Measurements from ENCODE around the gene KCNB1.

Gene KCNB1

GRCh38 chr20:49482621-49483017, at the start of gene KCNB1:
TSS of gene KCNB1 (minus strand) at chr20:49482668. CDS start at chr20:49482480, 188 bp downstream.
- DNase-seq = peak; percentile 12 to 34

DNA sequence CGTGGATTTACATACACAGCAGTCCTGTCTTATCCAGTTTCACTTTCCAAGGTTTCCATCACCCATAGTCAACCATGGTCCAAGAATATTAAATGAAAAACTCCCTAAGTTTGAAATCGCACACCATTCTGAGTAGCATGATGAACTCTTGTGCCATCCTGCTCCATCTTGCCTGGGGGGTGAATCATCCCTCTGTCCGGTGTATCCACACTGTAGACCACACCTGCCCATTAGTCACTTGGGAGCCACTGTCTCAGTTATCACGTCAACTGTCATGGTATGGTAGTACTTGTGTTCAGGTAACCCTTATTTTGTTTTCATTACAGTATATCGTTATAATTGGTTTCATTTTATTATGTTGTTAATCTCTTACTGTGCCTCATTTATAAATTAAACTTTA, 47.0 kb upstream of the KCNB1 start:
- no peak for DNase-seq

GRCh38 chr20:49526568-49526967, 44.1 kb upstream of the KCNB1 start:
- no peak for DNase-seq

DNA sequence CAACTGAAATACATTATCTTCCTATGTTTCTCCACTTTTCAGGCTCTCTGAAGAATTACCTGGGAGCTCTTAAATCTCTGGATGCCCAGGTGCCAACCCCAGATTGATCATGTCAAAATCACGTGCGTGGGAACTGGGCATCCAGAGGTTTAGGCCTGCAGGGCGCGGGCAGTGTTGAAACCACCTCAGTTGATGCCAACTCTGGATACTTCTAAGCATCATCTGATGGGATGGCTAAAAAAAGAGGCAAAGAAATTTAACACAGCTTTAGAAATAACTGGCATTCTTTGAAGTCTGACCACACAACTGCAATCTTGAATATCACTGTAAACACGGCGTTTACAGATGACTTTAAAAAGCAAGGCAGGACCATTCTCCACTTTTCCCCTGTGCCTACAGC, 43.6 kb upstream of the KCNB1 start:
- DNase-seq = no peak

DNA sequence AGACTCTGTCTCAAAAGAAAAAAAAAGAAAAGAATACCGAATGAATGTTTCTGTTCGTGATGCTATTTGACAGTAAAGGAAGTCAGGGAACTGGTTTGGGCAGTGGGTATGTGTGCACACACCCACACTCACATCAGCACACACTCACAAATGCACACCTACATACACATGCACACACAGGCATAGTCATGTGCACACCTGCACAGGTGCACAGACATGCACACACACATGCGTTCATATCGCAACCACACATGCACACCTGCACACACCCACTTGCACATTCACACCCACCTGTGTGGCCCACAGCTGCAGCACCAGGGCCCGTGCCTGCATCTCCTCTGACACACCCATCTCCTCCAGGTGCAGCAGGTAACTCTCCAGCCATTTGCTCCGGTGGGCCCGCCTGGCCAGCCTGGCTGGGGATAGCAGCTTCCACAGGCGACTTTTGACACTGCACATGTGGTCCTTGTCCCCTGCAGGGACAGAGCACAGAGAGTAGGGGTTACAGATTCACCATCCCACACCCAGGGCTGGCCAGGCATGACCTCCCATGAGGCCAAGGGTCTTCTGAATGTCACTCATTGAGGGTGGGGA, 41.4 kb upstream of the KCNB1 start:
- DNase-seq = no peak

DNA sequence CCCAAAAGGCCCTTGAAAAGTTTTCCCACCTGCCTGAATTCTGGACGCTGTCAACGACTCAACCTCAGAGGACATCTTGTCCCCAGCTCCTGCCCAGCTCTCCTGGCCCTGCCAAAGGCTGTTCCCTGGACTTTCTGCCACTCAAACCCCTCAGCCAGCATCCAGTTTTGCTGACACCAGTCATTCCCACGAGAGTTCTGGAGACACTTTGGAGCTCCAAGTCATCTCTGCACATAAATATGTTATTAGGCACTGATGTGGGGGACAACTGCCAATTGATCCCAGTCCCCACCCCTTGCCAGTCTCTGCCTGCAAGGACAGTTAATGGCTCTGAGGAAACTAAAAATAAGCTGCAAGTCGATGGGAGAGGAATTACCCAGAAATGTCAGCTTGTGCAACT, 38.9 kb upstream of the KCNB1 start:
- no peak for DNase-seq

GRCh38 chr20:49519777-49520359, 37.4 kb upstream of the KCNB1 start:
- no peak for DNase-seq

- DNase-seq = no peak
These were observed 36.8 kb upstream of the KCNB1 start for GRCh38 chr20:49519212-49519712.

- no peak for DNase-seq
These were observed 36.1 kb upstream of the KCNB1 start for GRCh38 chr20:49518576-49518975.

- DNase-seq = no peak
These were observed 35.3 kb upstream of the KCNB1 start for GRCh38 chr20:49517805-49518100.

DNA sequence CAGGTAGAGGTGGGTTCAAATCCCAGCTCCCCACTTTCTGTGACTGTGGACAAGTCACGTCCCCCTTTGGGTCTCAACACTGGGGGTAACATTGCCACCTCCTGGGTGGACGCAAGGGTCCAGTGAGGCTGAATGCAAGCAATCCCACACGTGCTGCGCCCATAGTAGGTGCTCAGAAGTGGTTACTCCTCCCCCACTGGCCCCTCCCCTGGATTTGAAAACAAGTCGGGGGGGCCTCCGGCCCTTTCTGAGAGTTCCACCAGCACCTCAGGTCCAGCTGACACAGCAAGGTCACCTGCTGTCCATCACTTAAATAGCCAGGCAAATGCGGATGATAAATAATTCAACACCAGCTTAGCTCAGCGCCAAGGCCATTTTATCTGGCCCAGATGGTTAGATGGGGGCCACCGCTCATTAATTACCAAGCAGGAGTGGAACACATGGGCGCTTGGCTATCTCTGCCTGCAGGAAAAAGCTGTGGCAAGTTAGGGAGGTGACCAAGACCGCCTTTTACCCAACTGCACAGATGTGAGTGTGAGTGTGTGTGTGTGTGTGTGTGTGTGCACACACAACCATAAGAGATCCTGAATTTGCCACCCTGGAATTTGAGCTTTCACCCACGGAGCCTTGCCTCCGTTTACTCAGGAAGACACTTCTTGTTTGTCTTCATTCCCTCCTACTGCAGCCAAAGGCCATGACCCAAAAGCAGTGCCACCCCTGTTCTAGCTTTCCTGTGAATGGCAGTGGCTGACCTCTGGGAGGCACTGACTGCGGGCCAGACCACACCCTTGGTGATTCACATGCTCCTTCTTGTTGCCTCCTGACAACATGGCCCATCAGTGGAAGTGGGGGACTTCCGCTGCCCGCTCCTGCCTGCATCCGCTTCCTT, 34.7 kb upstream of the KCNB1 start:
- no peak for DNase-seq

DNA sequence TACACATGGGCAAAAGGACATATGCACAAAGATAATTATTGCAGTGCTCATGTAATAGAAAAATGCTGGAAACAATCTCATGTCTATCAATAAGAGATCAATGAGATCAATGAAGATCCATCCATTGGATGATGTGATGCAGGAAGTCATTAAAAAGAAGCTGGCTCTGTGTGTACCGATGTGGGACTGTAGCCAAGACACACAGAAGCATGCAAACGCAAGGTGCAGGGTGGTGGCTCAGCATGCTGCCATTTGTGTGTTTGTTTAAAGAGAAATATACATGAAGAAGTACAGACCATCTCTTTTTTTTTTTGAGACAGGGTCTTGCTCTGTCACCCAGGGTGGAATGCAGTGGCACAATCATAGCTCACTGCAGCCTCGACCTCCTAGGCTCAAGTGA, 33.1 kb upstream of the KCNB1 start:
- no peak for DNase-seq

GRCh38 chr20:49513517-49513916, 31.0 kb upstream of the KCNB1 start:
- DNase-seq = no peak

DNA sequence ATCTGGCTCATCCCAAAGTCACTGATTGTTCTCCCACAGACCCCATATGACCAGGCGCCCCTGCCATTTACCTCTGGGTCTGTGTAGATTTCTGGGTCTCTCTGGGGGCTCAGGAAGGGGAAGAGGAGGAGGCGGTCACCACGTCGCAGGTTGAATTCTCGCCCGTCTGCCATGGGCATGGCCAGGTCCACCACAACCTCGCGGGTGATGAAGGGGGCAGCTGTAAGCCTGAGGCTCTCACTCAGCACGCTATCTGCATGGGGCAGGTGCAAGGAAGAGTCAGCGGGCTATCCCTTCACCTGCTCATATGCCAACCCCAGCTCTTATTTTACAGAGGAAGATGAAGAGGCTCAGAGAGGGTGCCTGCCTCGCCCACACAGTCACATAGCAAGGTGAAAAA, 30.5 kb upstream of the KCNB1 start:
- DNase-seq = no peak

DNA sequence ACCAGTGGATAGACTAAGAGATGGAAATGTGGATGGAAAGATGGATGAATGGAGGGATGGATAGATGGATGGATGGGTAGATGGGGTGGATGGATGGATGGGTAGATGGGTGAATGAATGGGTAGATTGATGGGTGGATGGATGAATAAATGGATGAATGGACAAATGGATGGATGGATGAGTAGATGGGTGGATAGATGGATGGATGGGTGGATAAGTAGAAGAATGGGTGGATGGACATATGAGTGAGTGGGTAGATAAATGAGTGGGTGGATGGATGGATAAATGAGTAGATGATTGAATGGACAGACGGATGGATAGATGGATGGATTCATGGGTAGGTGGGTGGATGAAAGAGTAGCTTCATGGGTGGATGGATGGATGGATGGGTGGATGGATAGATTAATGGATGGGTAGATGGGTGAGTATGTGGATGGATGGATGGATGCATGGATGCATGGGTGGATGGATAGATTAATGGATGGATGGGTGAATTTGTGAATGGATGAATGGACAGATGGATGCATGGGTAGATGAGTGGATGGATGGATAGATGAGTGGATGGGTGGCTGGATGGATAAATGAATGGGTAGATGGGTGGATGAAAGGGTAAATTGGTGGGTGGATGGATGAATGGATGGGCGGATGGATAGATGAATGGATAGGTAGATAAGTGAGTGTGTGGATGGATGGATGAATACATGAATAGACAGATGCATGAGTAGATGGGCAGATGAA, 29.5 kb upstream of the KCNB1 start:
- no peak for DNase-seq

DNA sequence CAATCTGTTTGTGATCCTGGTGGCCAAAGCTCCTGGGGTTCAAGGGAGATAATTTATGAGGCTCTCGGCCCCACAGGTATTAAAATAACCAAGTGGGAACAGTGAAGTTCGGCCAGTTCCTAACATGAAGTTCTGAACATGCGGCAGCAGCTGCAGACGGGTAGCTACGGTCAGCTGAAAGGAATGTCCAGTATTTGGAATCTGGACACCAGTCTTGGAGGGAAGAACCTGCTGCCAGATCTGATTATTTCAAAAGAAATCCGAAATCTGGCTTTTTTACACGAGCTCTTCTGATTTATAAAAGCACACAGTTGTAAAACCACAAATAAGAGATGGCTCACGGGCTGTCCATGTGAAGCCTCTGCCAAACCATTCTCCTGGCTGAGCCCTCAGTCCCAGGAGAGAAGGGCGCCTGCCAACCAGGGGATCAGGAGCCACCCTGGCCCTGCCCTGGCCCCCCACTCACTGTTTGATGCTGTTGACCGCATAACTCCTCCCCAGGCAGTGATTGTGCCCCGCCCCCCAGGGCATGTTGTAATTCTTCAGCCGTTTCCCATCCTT, 28.2 kb upstream of the KCNB1 start:
- no peak for DNase-seq

- peak in 1 of 2 donors; percentile 34 for DNase-seq
These were observed 26.1 kb upstream of the KCNB1 start for GRCh38 chr20:49508435-49509199.

- no peak for DNase-seq
These were observed 25.4 kb upstream of the KCNB1 start for GRCh38 chr20:49507741-49508434.

- no peak for DNase-seq
These were observed 23.1 kb upstream of the KCNB1 start for GRCh38 chr20:49505518-49505917.

DNA sequence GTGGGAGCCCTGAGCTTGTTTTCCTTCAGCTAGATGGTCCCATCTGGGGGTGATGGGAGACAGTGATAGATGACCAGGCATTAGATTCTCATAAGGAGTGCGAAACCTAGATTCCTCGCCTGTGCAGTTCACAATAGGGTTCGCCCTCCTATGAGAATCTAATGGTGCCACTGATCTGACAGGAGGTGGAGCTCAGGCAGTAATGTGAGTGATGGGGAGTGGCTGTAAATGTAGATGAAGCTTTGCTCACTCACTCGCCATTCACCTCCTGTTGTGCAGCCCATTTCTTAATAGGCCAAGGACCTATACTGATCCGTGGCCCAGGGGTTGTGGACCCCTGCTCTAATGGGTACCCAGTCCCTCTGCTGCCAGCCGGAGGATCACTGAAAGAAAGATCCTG, 20.7 kb upstream of the KCNB1 start:
- no peak for DNase-seq

- DNase-seq = no peak
These were observed 19.4 kb upstream of the KCNB1 start for GRCh38 chr20:49501917-49502316.

DNA sequence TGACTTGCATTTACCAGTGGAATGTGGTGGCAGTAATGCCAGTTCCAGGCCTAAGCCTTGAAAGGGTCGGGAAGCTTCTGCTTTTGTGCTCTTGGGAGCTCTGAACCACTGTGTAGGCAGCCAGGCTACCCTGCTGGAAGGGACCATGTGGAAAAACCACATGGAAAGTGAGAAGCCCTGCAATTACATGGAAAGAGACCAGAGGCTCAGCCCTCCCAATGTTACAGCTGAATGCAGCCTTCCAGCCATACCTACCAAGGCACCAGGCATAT, 14.9 kb upstream of the KCNB1 start:
- no peak for DNase-seq

Measured in CD4-positive, alpha-beta T cell treated with Interleukin-1 beta for 1 hour (primary cell).